HEK293 (cell line): ENCODE data around the gene CPAMD8.
"Not testable (repeated sequence)": the region's sequence is repeated elsewhere in the genome, so short reads cannot be mapped to it uniquely, and the experiment has no call there.

Source experiments
- CTCF ChIA-PET: fragments of 350-600 bp; formaldehyde crosslinking; extraction: SDS; loops from one replicate; lab custom pipeline; 2021; ENCODE audit warnings: antibody characterized with exemption; lab: Yijun Ruan, JAX
- POLR2A ChIA-PET: fragments of 300-600 bp; formaldehyde crosslinking; extraction: SDS; loops from one replicate; lab custom pipeline; 2020; ENCODE audit warnings: antibody characterized with exemption, inconsistent platforms; lab: Yijun Ruan, JAX
- H3K27ac ChIP-seq: fragments of 200-500 bp; sonication (Bioruptor generic); 2 replicates; pipeline ENCODE4 v1.5.1; 2014; ENCODE audit warnings: low read depth, low read length, control low read depth, inconsistent platforms; ENCODE audit errors: extremely low read depth
- H3K36me3 ChIP-seq, 2 experiments: fragments of 200-500 bp in 1 of 2; sonication (Bioruptor generic) in 1 of 2; 1 replicate in 1 of 2; 2 replicates in 1 of 2; pipeline ENCODE4 v1.5.1; 2014 to 2017; ENCODE audit warnings: inconsistent platforms in 2 of 2, low read length in 2 of 2; ENCODE audit not compliant: control insufficient read depth in 2 of 2, insufficient read depth in 1 of 2
- H3K4me1 ChIP-seq: fragments of 200-500 bp; sonication (Bioruptor generic); 2 replicates; pipeline ENCODE4 v1.5.1; 2014; ENCODE audit warnings: mild to moderate bottlenecking, low read length, inconsistent platforms; ENCODE audit not compliant: control insufficient read depth, insufficient read depth
- H3K4me3 ChIP-seq: 2 replicates; pipeline ENCODE4 v1.5.1; 2011; ENCODE audit warnings: low read depth, mild to moderate bottlenecking, control low read depth, low read length, moderate library complexity
- H3K9me3 ChIP-seq: fragments of 200-500 bp; sonication (Bioruptor generic); 2 replicates; pipeline ENCODE4 v1.5.1; 2014; ENCODE audit warnings: low read depth, low read length, inconsistent platforms; ENCODE audit not compliant: control insufficient read depth, insufficient read depth
- BCL11A ChIP-seq: fragments of 450-650 bp; formaldehyde crosslinking; IDR thresholded peaks from 2 replicates; pipeline ENCODE4 v1.5.1; 2016; ENCODE audit warnings: low read depth, missing biosample characterization, missing genetic modification characterization
- ELK4 ChIP-seq: IDR thresholded peaks from 2 replicates; pipeline ENCODE4 v1.6.1; 2011; ENCODE audit warnings: mild to moderate bottlenecking, low read depth, low read length, borderline replicate concordance
- MZF1 ChIP-seq: fragments of 450-650 bp; formaldehyde crosslinking; IDR thresholded peaks from 2 replicates; pipeline ENCODE4 v1.5.1; 2017; ENCODE audit warnings: missing biosample characterization, missing genetic modification characterization, borderline replicate concordance
- SCRT2 ChIP-seq: fragments of 450-650 bp; formaldehyde crosslinking; IDR thresholded peaks from 2 replicates; pipeline ENCODE4 v1.5.1; 2016; ENCODE audit warnings: missing biosample characterization, missing genetic modification characterization
- SETDB1 ChIP-seq: IDR thresholded peaks from one replicate; pipeline ENCODE4 v1.6.1; 2017; ENCODE audit warnings: mild to moderate bottlenecking, low read length, moderate library complexity, mixed read lengths; ENCODE audit not compliant: insufficient read length
- WT1 ChIP-seq: fragments of 450-650 bp; formaldehyde crosslinking; IDR thresholded peaks from 2 replicates; pipeline ENCODE4 v1.5.1; 2016; ENCODE audit warnings: missing biosample characterization, missing genetic modification characterization
- ZBTB48 ChIP-seq: fragments of 450-650 bp; formaldehyde crosslinking; IDR thresholded peaks from 2 replicates; pipeline ENCODE4 v1.5.1; 2016; ENCODE audit warnings: missing biosample characterization, missing genetic modification characterization
- ZBTB8A ChIP-seq: fragments of 450-650 bp; formaldehyde crosslinking; IDR thresholded peaks from 2 replicates; pipeline ENCODE4 v1.5.1; 2016; ENCODE audit warnings: missing biosample characterization, missing genetic modification characterization
- ZNF10 ChIP-seq: fragments of 450-650 bp; formaldehyde crosslinking; IDR thresholded peaks from 2 replicates; pipeline ENCODE4 v1.5.1; 2017; ENCODE audit warnings: missing biosample characterization, missing genetic modification characterization
- ZNF132 ChIP-seq: fragments of 450-650 bp; formaldehyde crosslinking; IDR thresholded peaks from 2 replicates; pipeline ENCODE4 v1.5.1; 2017; ENCODE audit warnings: missing biosample characterization, missing genetic modification characterization, borderline replicate concordance
- ZNF146 ChIP-seq: fragments of 450-650 bp; formaldehyde crosslinking; IDR thresholded peaks from 2 replicates; pipeline ENCODE4 v1.5.1; 2016; ENCODE audit warnings: missing biosample characterization, missing genetic modification characterization
- ZNF157 ChIP-seq: fragments of 450-650 bp; formaldehyde crosslinking; IDR thresholded peaks from 2 replicates; pipeline ENCODE4 v1.5.1; 2016; ENCODE audit warnings: missing biosample characterization, missing genetic modification characterization
- ZNF202 ChIP-seq: fragments of 450-650 bp; formaldehyde crosslinking; IDR thresholded peaks from 2 replicates; pipeline ENCODE4 v1.5.1; 2016; ENCODE audit warnings: missing biosample characterization, missing genetic modification characterization, borderline replicate concordance
- ZNF211 ChIP-seq: fragments of 450-650 bp; formaldehyde crosslinking; IDR thresholded peaks from 2 replicates; pipeline ENCODE4 v1.5.1; 2016; ENCODE audit warnings: low read depth, missing biosample characterization, missing genetic modification characterization
- ZNF341 ChIP-seq: fragments of 450-650 bp; formaldehyde crosslinking; IDR thresholded peaks from 2 replicates; pipeline ENCODE4; 2016; ENCODE audit warnings: low read depth, missing biosample characterization, missing genetic modification characterization
- ZNF843 ChIP-seq: fragments of 450-650 bp; formaldehyde crosslinking; IDR thresholded peaks from 2 replicates; pipeline ENCODE4 v1.5.1; 2016; ENCODE audit warnings: missing biosample characterization, missing genetic modification characterization
- ZSCAN16 ChIP-seq: fragments of 450-650 bp; formaldehyde crosslinking; IDR thresholded peaks from 2 replicates; pipeline ENCODE4 v1.5.1; 2016; ENCODE audit warnings: missing biosample characterization, missing genetic modification characterization
- TF ChIP-seq, protein P1 (sequence below): fragments of 450-650 bp; formaldehyde crosslinking; IDR thresholded peaks from 2 replicates; pipeline ENCODE4 v1.5.1; 2016; ENCODE audit warnings: missing biosample characterization, missing genetic modification characterization
- TF ChIP-seq, protein P2 (sequence below): fragments of 450-650 bp; formaldehyde crosslinking; conservative IDR thresholded peaks from 2 replicates; pipeline ENCODE4 v1.5.1; 2016; ENCODE audit warnings: low read depth, missing biosample characterization, missing genetic modification characterization
- TF ChIP-seq, protein P3 (sequence below): fragments of 450-650 bp; formaldehyde crosslinking; IDR thresholded peaks from 2 replicates; pipeline ENCODE4 v1.5.1; 2017; ENCODE audit warnings: missing biosample characterization, missing genetic modification characterization
- TF ChIP-seq, protein P4 (sequence below): fragments of 450-650 bp; IDR thresholded peaks from 2 replicates; pipeline ENCODE4 v1.5.1; 2018; ENCODE audit warnings: missing biosample characterization, mild to moderate bottlenecking, missing genetic modification characterization

Gene CPAMD8

GRCh38 chr19:16958277-16958676 is 68.3 kb downstream of the CPAMD8 start:
- H3K9me3 ChIP-seq, POLR2A ChIA-PET: not testable (repeated sequence)
- peak; percentile 98 for TF ChIP-seq ZNF146 (tag by site-specific recombination)
- TF ChIP-seq, protein P1, sequence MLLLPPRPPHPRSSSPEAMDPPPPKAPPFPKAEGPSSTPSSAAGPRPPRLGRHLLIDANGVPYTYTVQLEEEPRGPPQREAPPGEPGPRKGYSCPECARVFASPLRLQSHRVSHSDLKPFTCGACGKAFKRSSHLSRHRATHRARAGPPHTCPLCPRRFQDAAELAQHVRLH (tag by site-specific recombination): peak; percentile 84
- TF ChIP-seq, all 188 proteins: peak for 2; not testable (repeated sequence) for 186
- H3K4me1 ChIP-seq, CTCF ChIA-PET, H3K27ac ChIP-seq, H3K4me3 ChIP-seq, H3K36me3 ChIP-seq: not testable (repeated sequence)

DNA sequence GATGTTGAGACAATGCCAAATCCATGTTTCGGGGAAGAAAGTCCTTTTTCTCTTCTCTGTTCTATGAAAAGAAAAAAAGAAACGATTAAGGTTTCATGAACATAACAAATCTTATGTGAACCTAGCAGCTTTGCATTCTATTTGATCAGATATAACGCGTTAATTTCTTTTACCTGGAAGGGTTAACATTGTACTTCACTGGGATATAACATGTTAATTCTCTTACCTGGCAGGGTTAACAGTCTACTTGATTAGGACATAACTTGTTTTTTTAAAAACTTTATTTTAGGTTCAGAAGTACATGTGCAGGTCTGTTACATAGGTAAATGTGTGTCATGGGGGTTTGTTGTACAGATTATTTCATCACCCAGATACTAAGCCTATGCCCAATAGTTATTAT is 68.8 kb downstream of the CPAMD8 start:
- Histone ChIP-seq H3K9me3 (no peaks in the 10 kb centered on the region), H3K27ac (peak overlapping the region; percentile 7; the same call in 1 of the 2 replicates), H3K36me3 (no peaks in the 10 kb centered on the region), H3K4me1 (peaks cover 8% of the 10 kb centered on the region), H3K4me3 (no peak overlapping the region)
- TF ChIP-seq ZNF341 (tag by site-specific recombination) (no peak), SCRT2 (no peak), ZNF157 (tag by site-specific recombination) (peak; percentile 99), ZBTB48 (tag by site-specific recombination) (no peak), BCL11A (tag by site-specific recombination) (no peak), ZNF211 (no peak), SETDB1 (peak; percentile 49), ZNF132 (no peak), ELK4 (no peak), ZNF10 (tag by site-specific recombination) (no peak)
- TF ChIP-seq, protein P2, sequence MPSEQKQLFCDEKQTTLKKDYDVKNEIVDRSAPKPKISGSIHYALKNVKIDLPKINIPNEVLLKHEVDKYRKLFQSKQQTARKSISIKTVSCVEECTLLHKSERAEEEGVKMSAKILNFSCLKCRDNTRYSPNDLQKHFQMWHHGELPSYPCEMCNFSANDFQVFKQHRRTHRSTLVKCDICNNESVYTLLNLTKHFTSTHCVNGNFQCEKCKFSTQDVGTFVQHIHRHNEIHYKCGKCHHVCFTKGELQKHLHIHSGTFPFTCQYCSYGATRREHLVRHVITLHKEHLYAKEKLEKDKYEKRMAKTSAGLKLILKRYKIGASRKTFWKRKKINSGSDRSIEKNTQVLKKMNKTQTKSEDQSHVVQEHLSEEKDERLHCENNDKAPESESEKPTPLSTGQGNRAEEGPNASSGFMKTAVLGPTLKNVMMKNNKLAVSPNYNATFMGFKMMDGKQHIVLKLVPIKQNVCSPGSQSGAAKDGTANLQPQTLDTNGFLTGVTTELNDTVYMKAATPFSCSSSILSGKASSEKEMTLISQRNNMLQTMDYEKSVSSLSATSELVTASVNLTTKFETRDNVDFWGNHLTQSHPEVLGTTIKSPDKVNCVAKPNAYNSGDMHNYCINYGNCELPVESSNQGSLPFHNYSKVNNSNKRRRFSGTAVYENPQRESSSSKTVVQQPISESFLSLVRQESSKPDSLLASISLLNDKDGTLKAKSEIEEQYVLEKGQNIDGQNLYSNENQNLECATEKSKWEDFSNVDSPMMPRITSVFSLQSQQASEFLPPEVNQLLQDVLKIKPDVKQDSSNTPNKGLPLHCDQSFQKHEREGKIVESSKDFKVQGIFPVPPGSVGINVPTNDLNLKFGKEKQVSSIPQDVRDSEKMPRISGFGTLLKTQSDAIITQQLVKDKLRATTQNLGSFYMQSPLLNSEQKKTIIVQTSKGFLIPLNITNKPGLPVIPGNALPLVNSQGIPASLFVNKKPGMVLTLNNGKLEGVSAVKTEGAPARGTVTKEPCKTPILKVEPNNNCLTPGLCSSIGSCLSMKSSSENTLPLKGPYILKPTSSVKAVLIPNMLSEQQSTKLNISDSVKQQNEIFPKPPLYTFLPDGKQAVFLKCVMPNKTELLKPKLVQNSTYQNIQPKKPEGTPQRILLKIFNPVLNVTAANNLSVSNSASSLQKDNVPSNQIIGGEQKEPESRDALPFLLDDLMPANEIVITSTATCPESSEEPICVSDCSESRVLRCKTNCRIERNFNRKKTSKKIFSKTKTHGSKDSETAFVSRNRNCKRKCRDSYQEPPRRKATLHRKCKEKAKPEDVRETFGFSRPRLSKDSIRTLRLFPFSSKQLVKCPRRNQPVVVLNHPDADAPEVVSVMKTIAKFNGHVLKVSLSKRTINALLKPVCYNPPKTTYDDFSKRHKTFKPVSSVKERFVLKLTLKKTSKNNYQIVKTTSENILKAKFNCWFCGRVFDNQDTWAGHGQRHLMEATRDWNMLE (tag by site-specific recombination): no peak
- ChIA-PET CTCF (interaction anchor here (0.6 kb wide), 2 partner anchors 238 to 433 kb away, joined by 3 read pairs; no protein-coding TSS in a partner anchor), POLR2A (no interaction called here)

GRCh38 chr19:16957151-16957701 is 69.4 kb downstream of the CPAMD8 start:
- ChIA-PET CTCF (interaction anchor here (0.6 to 0.7 kb wide), 3 partner anchors 103 to 434 kb away, joined by 3 read pairs; no protein-coding TSS in a partner anchor), POLR2A (interaction anchor here (0.6 kb wide), 2 partner anchors 109 to 910 kb away, joined by 3 read pairs; no protein-coding TSS in a partner anchor)
- peak overlapping the region; percentile 7; the same call in 1 of the 2 replicates for H3K27ac ChIP-seq
- H3K4me1 ChIP-seq: peaks cover 8% of the 10 kb centered on the region
- H3K9me3 ChIP-seq: no peaks in the 10 kb centered on the region
- H3K4me3 ChIP-seq: no peak overlapping the region
- H3K36me3 ChIP-seq: no peaks in the 10 kb centered on the region
- TF ChIP-seq MZF1 (tag by site-specific recombination) (peak; percentile 57; the same call in 1 of the 2 replicates), ZSCAN16 (tag by site-specific recombination) (peak; percentile 42; the same call in 1 of the 2 replicates), ZNF202 (no peak), ZBTB8A (tag by site-specific recombination) (peak; percentile 65), WT1 (tag by site-specific recombination) (0 out of 2 replicates have a peak, but pooled peaks have one; percentile 29), ZNF341 (tag by site-specific recombination) (peak; percentile 60; the same call in 1 of the 2 replicates), ZNF843 (peak; percentile 62; the same call in 1 of the 2 replicates)
- TF ChIP-seq, protein P3, sequence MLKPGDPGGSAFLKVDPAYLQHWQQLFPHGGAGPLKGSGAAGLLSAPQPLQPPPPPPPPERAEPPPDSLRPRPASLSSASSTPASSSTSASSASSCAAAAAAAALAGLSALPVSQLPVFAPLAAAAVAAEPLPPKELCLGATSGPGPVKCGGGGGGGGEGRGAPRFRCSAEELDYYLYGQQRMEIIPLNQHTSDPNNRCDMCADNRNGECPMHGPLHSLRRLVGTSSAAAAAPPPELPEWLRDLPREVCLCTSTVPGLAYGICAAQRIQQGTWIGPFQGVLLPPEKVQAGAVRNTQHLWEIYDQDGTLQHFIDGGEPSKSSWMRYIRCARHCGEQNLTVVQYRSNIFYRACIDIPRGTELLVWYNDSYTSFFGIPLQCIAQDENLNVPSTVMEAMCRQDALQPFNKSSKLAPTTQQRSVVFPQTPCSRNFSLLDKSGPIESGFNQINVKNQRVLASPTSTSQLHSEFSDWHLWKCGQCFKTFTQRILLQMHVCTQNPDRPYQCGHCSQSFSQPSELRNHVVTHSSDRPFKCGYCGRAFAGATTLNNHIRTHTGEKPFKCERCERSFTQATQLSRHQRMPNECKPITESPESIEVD (tag by site-specific recombination): peak; percentile 95
- TF ChIP-seq, protein P4, sequence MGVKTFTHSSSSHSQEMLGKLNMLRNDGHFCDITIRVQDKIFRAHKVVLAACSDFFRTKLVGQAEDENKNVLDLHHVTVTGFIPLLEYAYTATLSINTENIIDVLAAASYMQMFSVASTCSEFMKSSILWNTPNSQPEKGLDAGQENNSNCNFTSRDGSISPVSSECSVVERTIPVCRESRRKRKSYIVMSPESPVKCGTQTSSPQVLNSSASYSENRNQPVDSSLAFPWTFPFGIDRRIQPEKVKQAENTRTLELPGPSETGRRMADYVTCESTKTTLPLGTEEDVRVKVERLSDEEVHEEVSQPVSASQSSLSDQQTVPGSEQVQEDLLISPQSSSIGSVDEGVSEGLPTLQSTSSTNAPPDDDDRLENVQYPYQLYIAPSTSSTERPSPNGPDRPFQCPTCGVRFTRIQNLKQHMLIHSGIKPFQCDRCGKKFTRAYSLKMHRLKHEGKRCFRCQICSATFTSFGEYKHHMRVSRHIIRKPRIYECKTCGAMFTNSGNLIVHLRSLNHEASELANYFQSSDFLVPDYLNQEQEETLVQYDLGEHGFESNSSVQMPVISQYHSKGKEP: peak; percentile 69; the same call in 1 of the 2 replicates
